Right ventricle myocardium superior (tissue), 1 donor: Measurements from ENCODE around the gene KLHL21. TPM values are rescaled to one million over a fixed set of nuclear protein-coding genes. Genes with fewer than 3 reads are reported as not detected.

Experiments
- ATAC-seq: fragments of 200-7000 bp; cut with Tn5 transposase; one replicate; pipeline ENCODE4 v1.9.1; 2020; ENCODE audit warnings: mild to moderate bottlenecking; ENCODE audit not compliant: poor library complexity
- DNase-seq: peaks from one replicate; pipeline ENCODE4 v3.0.0-alpha.2; 2020
- intact Hi-C: fragments of 100-400 bp; cut with DNase I; formaldehyde crosslinking; loops from one replicate; pipeline ENCODE4 v1.11.2; 2022
- total RNA-seq: library from RNA; stranded (reverse); fragmentation: NEBNext Ultra II Directional; extraction: Animal tissue kit (Norgen Biotek cat#: 25700); gene quantifications from one replicate; pipeline ENCODE4 v1.2.1, GENCODE V29; 2021
- donor health status: DM: no; HTN: yes; CAD: no; lungs with severe emphysema.

The KLHL21 gene
- total RNA-seq, 1 donor from 2014 or later = 111 TPM

DNA sequence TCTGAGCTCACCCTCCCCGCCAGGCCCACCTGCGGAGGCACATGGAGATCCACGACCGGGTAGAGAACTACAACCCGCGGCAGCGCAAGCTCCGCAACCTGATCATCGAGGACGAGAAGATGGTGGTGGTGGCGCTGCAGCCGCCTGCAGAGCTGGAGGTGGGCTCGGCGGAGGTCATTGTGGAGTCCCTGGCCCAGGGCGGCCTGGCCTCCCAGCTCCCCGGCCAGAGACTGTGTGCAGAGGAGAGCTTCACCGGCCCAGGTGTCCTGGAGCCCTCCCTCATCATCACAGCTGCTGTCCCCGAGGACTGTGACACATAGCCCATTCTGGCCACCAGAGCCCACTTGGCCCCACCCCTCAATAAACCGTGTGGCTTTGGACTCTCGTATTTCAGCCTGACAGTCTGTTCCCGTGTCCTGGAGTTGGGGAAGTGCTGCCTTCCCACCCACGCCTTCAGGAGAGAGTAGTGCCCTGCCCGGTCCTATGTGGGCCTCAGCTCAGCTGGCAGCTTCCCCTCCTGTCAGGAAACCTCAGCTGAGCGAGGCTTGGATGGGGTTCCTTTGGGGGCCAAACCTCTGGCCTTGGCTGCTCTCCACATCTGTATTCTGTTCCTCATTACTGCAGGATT lies 13.7 kb downstream of the KLHL21 start:
- intact Hi-C loops = no loop called here
- no peak for DNase-seq
- ATAC-seq = no peak

- no peak for DNase-seq
- intact Hi-C loops = no loop called here
- no peak for ATAC-seq
Observed at GRCh38 chr1:6588128-6588892, 14.4 kb downstream of the KLHL21 start.

- DNase-seq (peak; percentile 86), ATAC-seq (peak; percentile 83)
- intact Hi-C loops = no loop called here
Observed at GRCh38 chr1:6587261-6588005, 15.2 kb downstream of the KLHL21 start.

GRCh38 chr1:6586404-6586816 lies 16.3 kb downstream of the KLHL21 start:
- intact Hi-C loops = no loop called here
- DNase-seq = no peak
- ATAC-seq = peak; percentile 7

DNA sequence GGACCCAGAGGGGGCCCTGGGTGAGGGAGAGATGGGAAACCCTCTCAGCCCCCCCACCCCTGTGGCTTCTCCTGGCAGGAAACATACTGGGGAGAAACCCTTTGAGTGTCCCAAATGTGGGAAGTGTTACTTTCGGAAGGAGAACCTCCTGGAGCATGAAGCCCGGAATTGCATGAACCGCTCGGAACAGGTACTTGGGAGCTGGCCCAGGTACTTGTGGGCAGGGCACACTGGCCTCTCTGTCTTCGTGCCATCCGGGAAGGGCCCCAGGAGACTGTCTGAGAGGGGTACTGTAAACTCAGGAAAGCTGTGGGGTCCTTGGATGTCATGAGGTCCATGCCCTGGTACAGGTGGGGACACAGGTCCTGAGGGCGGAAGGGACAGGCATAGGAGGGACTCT lies 16.8 kb downstream of the KLHL21 start:
- ATAC-seq = no peak
- DNase-seq = no peak
- intact Hi-C loops = no loop called here

DNA sequence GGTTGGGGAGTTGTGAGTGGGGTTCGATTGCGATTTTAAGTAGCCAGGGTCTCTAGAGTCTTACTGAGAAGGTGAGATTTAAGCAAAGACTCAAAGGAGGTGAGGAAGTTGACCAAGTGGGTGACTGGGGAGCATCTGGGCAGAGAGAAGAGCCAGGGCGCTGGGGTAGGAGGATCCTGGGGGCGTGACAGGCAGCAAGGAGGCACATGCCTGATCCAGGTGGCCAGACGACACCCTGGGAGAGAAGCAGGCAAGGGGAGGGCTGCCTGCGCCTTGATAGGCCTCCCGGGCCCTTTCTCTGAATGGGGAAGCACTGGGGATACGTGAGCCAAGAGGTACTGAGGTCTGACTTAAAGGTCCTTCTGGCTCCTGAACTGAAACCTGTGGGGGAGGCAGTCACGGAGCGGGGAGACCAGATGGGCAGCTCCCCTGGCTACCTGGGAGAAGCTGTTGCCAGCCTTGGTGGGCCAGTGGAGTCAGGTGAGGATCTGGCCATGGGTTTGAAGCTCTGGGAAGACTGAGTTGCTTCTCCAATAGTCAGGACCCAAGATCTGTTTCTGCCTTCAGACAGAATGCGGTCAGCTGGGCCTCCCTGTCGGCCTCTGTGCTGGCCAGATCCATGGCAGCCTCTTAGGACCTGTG lies 17.5 kb downstream of the KLHL21 start:
- ATAC-seq = no peak
- intact Hi-C loops = no loop called here
- DNase-seq = no peak

GRCh38 chr1:6584126-6585080 lies 18.3 kb downstream of the KLHL21 start:
- no peak for ATAC-seq
- intact Hi-C loops = no loop called here
- no peak for DNase-seq

DNA sequence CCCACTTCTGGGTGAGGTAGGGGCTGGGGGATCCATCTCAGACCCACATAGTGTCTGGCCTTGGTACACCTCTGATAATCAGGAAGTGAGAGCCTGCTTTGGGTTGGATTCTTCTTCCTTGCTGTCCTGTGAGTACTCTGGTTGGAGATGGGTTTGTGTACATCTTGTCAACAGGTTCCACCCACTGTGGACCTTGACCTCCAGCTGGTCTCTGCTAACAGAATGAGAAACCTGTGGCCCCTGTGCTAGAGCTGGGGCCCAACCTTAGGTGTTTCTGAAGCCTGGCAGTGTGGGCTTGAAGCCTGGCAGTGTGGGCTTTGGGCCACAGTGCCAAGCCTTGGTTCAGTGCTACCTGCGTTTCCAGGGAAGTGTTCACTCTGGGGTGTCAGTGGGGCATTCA lies 20.3 kb downstream of the KLHL21 start:
- no peak for ATAC-seq
- intact Hi-C loops = no loop called here
- DNase-seq = no peak

DNA sequence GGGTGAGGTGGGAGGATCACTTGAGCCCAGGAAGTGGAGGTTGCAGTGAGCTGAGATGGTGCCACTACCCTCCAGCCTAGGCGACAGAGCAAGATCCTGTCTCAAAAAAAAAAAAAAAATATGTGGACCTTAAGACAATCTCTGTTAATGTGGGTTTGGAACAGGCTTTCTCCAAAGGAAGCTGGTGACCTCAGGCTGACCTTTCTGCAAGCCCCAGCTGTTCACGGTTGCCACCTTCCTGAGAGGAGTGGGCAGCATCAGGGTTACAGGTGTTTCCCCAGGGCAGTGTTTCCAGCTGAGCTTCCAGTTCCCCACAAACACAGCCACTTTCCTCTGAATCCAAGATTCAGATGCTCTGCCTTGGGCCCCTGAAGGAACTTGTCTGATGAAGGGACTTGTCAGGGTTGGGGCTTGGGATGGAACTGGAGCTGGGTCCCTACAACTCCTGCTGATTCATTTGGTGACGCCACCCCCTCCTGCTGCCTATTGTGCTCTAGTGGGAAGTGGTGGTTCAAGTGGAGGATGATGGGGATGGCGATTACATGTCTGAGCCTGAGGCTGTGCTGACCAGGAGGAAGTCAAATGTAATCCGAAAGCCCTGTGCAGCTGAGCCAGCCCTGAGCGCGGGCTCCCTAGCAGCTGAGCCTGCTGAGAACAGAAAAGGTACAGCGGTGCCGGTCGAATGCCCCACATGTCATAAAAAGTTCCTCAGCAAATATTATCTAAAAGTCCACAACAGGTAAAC lies 20.9 kb downstream of the KLHL21 start:
- DNase-seq (peak; percentile 56), ATAC-seq (no peak)
- intact Hi-C loops = no loop called here

DNA sequence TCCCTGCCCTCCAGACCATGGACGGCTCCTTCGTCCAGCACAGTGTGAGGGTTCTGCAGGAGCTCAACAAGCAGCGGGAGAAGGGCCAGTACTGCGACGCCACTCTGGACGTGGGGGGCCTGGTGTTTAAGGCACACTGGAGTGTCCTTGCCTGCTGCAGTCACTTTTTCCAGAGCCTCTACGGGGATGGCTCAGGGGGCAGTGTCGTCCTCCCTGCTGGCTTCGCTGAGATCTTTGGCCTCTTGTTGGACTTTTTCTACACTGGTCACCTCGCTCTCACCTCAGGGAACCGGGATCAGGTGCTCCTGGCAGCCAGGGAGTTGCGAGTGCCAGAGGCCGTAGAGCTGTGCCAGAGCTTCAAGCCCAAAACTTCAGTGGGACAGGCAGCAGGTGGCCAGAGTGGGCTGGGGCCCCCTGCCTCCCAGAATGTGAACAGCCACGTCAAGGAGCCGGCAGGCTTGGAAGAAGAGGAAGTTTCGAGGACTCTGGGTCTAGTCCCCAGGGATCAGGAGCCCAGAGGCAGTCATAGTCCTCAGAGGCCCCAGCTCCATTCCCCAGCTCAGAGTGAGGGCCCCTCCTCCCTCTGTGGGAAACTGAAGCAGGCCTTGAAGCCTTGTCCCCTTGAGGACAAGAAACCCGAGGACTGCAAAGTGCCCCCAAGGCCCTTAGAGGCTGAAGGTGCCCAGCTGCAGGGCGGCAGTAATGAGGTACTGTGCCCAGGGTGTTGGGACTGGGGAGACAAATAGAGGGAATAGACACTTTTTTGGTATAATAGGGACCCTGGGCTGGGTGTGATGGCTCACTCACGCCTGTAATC lies 21.9 kb downstream of the KLHL21 start:
- intact Hi-C loops = no loop called here
- DNase-seq = peak; percentile 49
- ATAC-seq = no peak

GRCh38 chr1:6580119-6580592 lies 22.5 kb downstream of the KLHL21 start:
- intact Hi-C loops = no loop called here
- peak; percentile 4 for ATAC-seq

DNA sequence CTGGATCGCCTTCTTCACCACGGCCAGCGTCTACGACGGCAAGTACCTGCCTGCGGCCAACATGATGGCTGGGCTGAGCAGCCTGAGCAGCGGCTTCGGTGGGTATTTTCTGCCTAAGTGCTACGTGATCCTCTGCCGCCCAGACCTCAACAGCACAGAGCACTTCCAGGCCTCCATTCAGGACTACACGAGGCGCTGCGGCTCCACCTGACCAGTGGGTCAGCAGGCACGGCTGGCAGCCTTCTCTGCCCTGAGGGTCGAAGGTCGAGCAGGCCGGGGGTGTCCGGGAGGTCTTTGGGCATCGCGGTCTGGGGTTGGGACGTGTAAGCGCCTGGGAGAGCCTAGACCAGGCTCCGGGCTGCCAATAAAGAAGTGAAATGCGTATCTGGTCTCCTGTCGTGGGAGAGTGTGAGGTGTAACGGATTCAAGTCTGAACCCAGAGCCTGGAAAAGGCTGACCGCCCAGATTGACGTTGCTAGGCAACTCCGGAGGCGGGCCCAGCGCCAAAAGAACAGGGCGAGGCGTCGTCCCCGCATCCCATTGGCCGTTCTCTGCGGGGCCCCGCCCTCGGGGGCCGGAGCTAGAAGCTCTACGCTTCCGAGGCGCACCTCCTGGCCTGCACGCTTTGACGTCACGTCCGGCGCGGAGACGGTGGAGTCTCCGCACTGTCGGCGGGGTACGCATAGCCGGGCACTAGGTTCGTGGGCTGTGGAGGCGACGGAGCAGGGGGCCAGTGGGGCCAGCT lies 23.1 kb downstream of the KLHL21 start, which contains the start of gene ZBTB48:
Gene ZBTB48, plus strand, starts transcription at position 621 of the 745 bp plus-strand sequence. CDS start 616 bp downstream, outside the sequence.
- DNase-seq (peak; percentile 100), ATAC-seq (peak; percentile 97)
- intact Hi-C loops = no loop called here

More at GRCh38 chr1:6580119-6580592, 22.5 kb downstream of the KLHL21 start:
- peak; percentile 51 for DNase-seq

GRCh38 chr1:6578624-6579373 lies 23.9 kb downstream of the KLHL21 start:
- ATAC-seq (no peak), DNase-seq (peak; percentile 54)
- intact Hi-C loops = no loop called here

DNA sequence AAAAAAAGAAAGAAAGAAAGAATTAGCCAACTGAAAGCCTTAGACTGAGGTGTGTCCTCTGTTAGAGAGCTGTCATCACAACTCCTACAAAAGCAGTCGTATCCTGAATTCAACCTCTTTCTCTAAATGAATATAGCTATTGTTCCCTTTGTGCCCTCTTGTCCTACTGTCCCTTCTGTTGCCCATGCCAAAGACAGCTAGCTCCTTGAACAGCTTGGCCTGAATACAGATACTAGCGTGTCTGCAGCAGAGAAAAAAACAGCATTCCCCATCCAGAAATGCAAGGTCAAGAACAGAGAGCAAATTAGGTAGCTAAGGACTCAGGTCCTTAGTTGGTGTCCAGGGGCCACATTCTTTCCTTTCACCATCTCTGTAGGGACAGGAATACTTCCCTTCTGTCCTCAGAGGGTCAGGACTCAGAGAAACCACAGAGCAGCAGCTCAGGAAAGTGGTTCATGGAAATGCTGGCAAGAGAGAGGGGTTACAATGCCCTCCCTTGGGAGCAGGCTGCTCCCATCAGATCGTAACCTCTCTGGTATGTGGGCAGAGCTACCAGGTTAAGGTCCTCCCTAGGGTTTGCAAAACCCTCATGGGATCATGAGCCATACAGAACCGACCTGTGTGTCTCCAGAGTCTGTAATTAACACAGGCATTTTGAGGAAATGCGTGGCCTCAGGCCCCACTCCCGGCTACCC lies 24.7 kb downstream of the KLHL21 start:
- no peak for DNase-seq

GRCh38 chr1:6574818-6575217 lies 27.9 kb downstream of the KLHL21 start:
- no peak for ATAC-seq
- intact Hi-C loops = no loop called here
- DNase-seq = no peak

More for the DNA sequence above, 24.7 kb downstream of the KLHL21 start:
- intact Hi-C loops = no loop called here
- ATAC-seq = no peak
